HG02642 (cell line): ENCODE measurements around the gene SPTBN1.

ENCODE experiments used
- ATAC-seq: cut with Tn5 transposase; IDR thresholded peaks from one replicate; pipeline ENCODE4 v1.9.1; 2021; ENCODE audit warnings: mild to moderate bottlenecking; ENCODE audit not compliant: unreplicated experiment, poor library complexity

The SPTBN1 gene

GRCh38 chr2:54455563-54456361 lies at the start of gene SPTBN1:
TSS of gene SPTBN1 (plus strand) at chr2:54456327. CDS start at chr2:54526419, 70,092 bp downstream.
- ATAC-seq, result peak; percentile 34

GRCh38 chr2:54407693-54408092 lies 48.4 kb upstream of the SPTBN1 start:
- no peak for ATAC-seq

GRCh38 chr2:54408288-54408687 lies 47.8 kb upstream of the SPTBN1 start:
- no peak for ATAC-seq

- no peak for ATAC-seq
These were observed 46.4 kb upstream of the SPTBN1 start for GRCh38 chr2:54409752-54410151.

- ATAC-seq, result no peak
These were observed 44.2 kb upstream of the SPTBN1 start for GRCh38 chr2:54411801-54412354.

- no peak for ATAC-seq
These were observed 39.8 kb upstream of the SPTBN1 start for GRCh38 chr2:54416166-54416813.

- ATAC-seq, result no peak
These were observed 39.2 kb upstream of the SPTBN1 start for GRCh38 chr2:54416938-54417337.

GRCh38 chr2:54417577-54417976 lies 38.5 kb upstream of the SPTBN1 start:
- ATAC-seq, result no peak

- no peak for ATAC-seq
These were observed 36.7 kb upstream of the SPTBN1 start for GRCh38 chr2:54419388-54419787.

GRCh38 chr2:54419855-54420523 lies 36.1 kb upstream of the SPTBN1 start:
- ATAC-seq, result no peak

- no peak for ATAC-seq
These were observed 35.5 kb upstream of the SPTBN1 start for GRCh38 chr2:54420524-54421172.

- ATAC-seq, result no peak
These were observed 34.0 kb upstream of the SPTBN1 start for GRCh38 chr2:54422072-54422581.

- ATAC-seq, result no peak
These were observed 32.9 kb upstream of the SPTBN1 start for GRCh38 chr2:54423213-54423612.

GRCh38 chr2:54424555-54425163 lies 31.5 kb upstream of the SPTBN1 start:
- no peak for ATAC-seq

- ATAC-seq, result no peak
These were observed 27.9 kb upstream of the SPTBN1 start for GRCh38 chr2:54428108-54428831.

GRCh38 chr2:54429054-54429453 lies 27.1 kb upstream of the SPTBN1 start:
- ATAC-seq, result no peak

GRCh38 chr2:54429811-54430551 lies 26.1 kb upstream of the SPTBN1 start:
- ATAC-seq, result no peak

- no peak for ATAC-seq
These were observed 25.5 kb upstream of the SPTBN1 start for GRCh38 chr2:54430649-54431048.
